Stimulated activated CD8-positive, alpha-beta memory T cell treated with anti-CD3 and anti-CD28 coated beads, Interleukin-2, amount 100 ng/mL, for 48 hours (primary cell): Measurements from ENCODE around the gene ZCCHC18.

ENCODE experiments used
- DNase-seq, 2 donors: peaks; one replicate each; pipeline ENCODE4 v3.0.0-alpha.2; 2020; ENCODE audit warnings: low read depth in 2 of 2

The ZCCHC18 gene

GRCh38 chrX:104134583-104135261 lies 22.4 kb downstream of the ZCCHC18 start:
- DNase-seq: no peak

GRCh38 chrX:104135677-104136076 lies 23.4 kb downstream of the ZCCHC18 start:
- DNase-seq: no peak

- peak in 1 of 2 donors; percentile 6 for DNase-seq
Observed at GRCh38 chrX:104136241-104137019, 24.1 kb downstream of the ZCCHC18 start.

- DNase-seq: no peak
Observed at GRCh38 chrX:104137496-104137895, 25.2 kb downstream of the ZCCHC18 start.

GRCh38 chrX:104141087-104141760 lies 28.9 kb downstream of the ZCCHC18 start:
- DNase-seq: no peak

- no peak for DNase-seq
Observed at GRCh38 chrX:104151037-104151436, 38.7 kb downstream of the ZCCHC18 start.

- DNase-seq: peak; percentile 49 to 59
Observed at GRCh38 chrX:104156630-104157529, 44.6 kb downstream of the ZCCHC18 start, which contains the start of gene SLC25A53. Gene SLC25A53 (minus strand): TSS chrX:104157009. CDS start chrX:104105257, 51,752 bp downstream.
